Endothelial cell (in vitro differentiated cells): ENCODE measurements around the gene PCBP1. TPM values are rescaled to one million over a fixed set of nuclear protein-coding genes. Genes with fewer than 3 reads are reported as not detected.
A peak's percentile ranks its signal among the peaks of the same experiment; 100 is the strongest.

Source experiments
- DNase-seq: peaks from one replicate; pipeline ENCODE4 v3.0.0; 2021; ENCODE audit warnings: low spot score
- H3K27ac Mint-ChIP-seq: one replicate; pipeline ENCODE4 v1.8.0; 2021; ENCODE audit warnings: mixed read lengths, inconsistent platforms; ENCODE audit not compliant: unreplicated experiment
- H3K27me3 Mint-ChIP-seq: one replicate; pipeline ENCODE4 v1.8.0; 2021; ENCODE audit warnings: mild to moderate bottlenecking, moderate library complexity, mixed read lengths, inconsistent platforms; ENCODE audit not compliant: unreplicated experiment
- H3K36me3 Mint-ChIP-seq: one replicate; pipeline ENCODE4 v1.8.0; 2021; ENCODE audit warnings: mild to moderate bottlenecking, low read depth, mixed read lengths, inconsistent platforms; ENCODE audit not compliant: unreplicated experiment
- H3K4me1 Mint-ChIP-seq: one replicate; pipeline ENCODE4 v1.8.0; 2021; ENCODE audit warnings: mild to moderate bottlenecking, mixed read lengths, inconsistent platforms; ENCODE audit not compliant: unreplicated experiment
- H3K4me3 Mint-ChIP-seq: one replicate; pipeline ENCODE4 v1.8.0; 2021; ENCODE audit warnings: mild to moderate bottlenecking, mixed read lengths, inconsistent platforms; ENCODE audit not compliant: unreplicated experiment
- H3K9me3 Mint-ChIP-seq: one replicate; pipeline ENCODE4 v1.8.0; 2021; ENCODE audit warnings: mixed read lengths, inconsistent platforms; ENCODE audit not compliant: unreplicated experiment
- total RNA-seq: library from RNA; stranded (reverse); fragmentation: NEBNext Ultra II Directional; extraction: Animal tissue kit (Norgen Biotek cat#: 25700); gene quantifications from one replicate; pipeline ENCODE4 v1.2.1, GENCODE V29; 2021; ENCODE audit not compliant: unreplicated experiment
- TF ChIP-seq, protein P1 (sequence below): fragments of 200-600 bp; sonication (generic); IDR thresholded peaks from one replicate; pipeline ENCODE4 v1.5.0; 2021; ENCODE audit warnings: antibody characterized with exemption; ENCODE audit not compliant: unreplicated experiment

Gene PCBP1
- total RNA-seq, 1 donor from 2014 or later = 302 TPM

DNA sequence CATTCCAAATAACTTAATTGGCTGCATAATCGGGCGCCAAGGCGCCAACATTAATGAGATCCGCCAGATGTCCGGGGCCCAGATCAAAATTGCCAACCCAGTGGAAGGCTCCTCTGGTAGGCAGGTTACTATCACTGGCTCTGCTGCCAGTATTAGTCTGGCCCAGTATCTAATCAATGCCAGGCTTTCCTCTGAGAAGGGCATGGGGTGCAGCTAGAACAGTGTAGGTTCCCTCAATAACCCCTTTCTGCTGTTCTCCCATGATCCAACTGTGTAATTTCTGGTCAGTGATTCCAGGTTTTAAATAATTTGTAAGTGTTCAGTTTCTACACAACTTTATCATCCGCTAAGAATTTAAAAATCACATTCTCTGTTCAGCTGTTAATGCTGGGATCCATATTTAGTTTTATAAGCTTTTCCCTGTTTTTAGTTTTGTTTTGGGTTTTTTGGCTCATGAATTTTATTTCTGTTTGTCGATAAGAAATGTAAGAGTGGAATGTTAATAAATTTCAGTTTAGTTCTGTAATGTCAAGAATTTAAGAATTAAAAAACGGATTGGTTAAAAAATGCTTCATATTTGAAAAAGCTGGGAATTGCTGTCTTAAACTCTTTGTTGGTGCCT lies 1.4 kb downstream of the PCBP1 start:
- H3K27ac Mint-ChIP-seq = peak overlapping the region; percentile 99
- H3K4me3 Mint-ChIP-seq = peak overlapping the region; percentile 100
- H3K9me3 Mint-ChIP-seq = no peaks in the 10 kb centered on the region
- no peak for DNase-seq
- H3K4me1 Mint-ChIP-seq = peaks cover 44% of the 10 kb centered on the region
- H3K27me3 Mint-ChIP-seq = peaks cover 20% of the 10 kb centered on the region
- peaks cover 15% of the 10 kb centered on the region for H3K36me3 Mint-ChIP-seq
- TF ChIP-seq, protein P1, sequence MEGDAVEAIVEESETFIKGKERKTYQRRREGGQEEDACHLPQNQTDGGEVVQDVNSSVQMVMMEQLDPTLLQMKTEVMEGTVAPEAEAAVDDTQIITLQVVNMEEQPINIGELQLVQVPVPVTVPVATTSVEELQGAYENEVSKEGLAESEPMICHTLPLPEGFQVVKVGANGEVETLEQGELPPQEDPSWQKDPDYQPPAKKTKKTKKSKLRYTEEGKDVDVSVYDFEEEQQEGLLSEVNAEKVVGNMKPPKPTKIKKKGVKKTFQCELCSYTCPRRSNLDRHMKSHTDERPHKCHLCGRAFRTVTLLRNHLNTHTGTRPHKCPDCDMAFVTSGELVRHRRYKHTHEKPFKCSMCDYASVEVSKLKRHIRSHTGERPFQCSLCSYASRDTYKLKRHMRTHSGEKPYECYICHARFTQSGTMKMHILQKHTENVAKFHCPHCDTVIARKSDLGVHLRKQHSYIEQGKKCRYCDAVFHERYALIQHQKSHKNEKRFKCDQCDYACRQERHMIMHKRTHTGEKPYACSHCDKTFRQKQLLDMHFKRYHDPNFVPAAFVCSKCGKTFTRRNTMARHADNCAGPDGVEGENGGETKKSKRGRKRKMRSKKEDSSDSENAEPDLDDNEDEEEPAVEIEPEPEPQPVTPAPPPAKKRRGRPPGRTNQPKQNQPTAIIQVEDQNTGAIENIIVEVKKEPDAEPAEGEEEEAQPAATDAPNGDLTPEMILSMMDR = no peak

DNA sequence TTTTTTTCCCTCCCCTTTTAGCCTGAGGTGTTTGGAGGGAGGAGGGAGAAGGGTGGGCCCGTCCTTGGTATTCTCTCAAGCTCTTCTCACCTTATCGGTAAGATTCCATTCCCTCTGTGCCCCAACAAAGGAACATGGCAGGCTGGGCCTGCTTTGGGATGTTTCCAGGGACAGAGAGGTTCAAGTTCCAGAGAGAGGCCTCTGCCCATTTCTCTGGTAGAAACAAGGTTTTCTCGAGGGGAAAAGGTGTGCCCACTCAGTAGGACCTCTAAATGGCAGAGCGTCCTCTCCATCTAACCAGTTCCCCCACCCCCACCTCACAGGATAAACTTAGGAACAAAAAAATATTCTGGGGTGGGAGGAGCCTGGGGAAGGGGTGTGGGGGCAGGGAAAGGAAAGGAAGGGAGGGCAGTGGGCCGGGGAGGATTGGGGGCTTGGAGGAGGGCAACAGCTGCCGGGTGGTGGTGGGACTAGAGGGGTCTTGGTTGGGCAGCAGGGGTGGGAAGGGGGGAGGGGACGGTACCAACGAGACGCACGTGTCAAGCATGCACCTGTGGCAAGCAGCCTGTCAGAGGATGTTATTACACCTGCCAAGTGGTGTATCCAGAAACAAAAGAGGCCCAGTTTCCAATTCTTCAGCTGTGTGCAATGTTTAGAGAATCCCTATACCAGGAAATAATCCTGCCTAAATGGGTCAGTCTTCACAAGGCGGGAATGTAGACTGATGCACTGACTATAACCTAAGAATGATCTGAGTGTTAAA lies 2.1 kb downstream of the PCBP1 start:
- Mint-ChIP-seq H3K27me3 (peaks cover 20% of the 10 kb centered on the region), H3K36me3 (peaks cover 15% of the 10 kb centered on the region), H3K4me1 (peaks cover 39% of the 10 kb centered on the region), H3K9me3 (no peaks in the 10 kb centered on the region), H3K27ac (peak overlapping the region; percentile 91), H3K4me3 (peak overlapping the region; percentile 100)
- peak; percentile 26 for DNase-seq
- TF ChIP-seq, protein P1 = no peak

DNA sequence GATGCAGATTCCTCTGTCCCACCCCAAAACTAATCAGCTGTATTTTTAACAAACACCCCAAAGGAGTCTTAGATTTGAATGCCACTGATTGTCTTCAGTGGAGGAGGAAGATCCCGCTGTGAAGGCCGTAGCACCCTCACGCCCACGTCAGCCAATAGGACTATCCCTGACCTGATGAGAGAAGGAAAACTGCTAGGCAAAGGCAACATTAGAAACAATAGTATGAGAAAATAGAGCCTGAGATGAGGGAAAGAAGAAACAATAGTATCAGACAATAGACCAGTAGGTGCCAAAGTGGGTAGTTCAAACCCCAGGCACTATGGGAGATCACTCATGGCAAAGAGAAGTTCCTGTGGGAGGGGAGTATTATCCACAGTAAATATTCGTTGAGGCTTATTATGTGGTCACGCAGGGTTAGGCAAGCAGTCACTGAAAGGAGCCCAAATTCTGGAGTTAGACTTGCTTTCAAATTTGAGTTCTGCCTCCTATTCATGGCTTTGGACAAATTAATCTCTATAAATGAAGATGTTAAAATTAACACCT lies 2.8 kb downstream of the PCBP1 start:
- H3K27me3 Mint-ChIP-seq = peaks cover 24% of the 10 kb centered on the region
- no peak for DNase-seq
- H3K36me3 Mint-ChIP-seq = peaks cover 15% of the 10 kb centered on the region
- peak overlapping the region; percentile 91 for H3K27ac Mint-ChIP-seq
- no peaks in the 10 kb centered on the region for H3K9me3 Mint-ChIP-seq
- TF ChIP-seq, protein P1 = no peak
- peak overlapping the region; percentile 100 for H3K4me3 Mint-ChIP-seq
- peaks cover 36% of the 10 kb centered on the region for H3K4me1 Mint-ChIP-seq

DNA sequence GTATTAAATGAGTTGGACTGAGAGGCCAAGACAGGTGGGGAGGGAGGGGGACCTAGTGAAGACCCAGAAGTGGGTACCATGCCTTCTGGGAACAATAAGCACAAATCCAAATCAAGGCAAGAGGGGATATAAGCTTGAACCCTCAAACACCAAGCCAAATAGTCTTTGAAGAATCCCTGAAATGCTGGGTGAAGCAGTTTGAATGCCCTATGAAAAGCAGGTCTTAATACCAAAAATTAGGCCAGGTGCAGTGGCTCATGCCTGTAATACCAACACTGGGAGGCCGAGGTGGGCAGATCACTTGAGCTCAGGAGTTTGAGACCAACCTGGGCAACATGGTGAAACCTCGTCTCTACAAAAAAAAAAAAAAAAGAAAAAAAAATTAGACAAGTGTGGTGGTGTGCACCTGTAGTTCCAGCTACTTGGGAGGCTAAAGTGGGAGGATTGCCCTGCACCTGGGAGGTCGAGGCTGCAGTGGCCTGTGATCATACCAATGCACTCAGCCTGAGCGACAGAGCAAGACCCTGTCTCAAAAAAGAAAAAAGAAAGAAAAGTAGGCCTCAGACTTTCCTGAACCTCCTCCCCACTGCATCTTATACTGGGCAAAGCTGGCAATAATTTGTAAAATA lies 3.5 kb downstream of the PCBP1 start:
- Mint-ChIP-seq H3K27ac (peak overlapping the region; percentile 49), H3K4me1 (peaks cover 28% of the 10 kb centered on the region), H3K36me3 (peaks cover 15% of the 10 kb centered on the region), H3K9me3 (no peaks in the 10 kb centered on the region), H3K27me3 (peaks cover 23% of the 10 kb centered on the region), H3K4me3 (no peak overlapping the region)
- TF ChIP-seq, protein P1 = no peak
- DNase-seq = no peak
